Skin epidermis (tissue), 12 donors: ENCODE data around the gene TDG.

Experiments
- H3K27ac ChIP-seq, 21 experiments: fragments of 200-600 bp; sonication (generic) in 11 of 21; one replicate each; pipeline ENCODE4 v1.5.0; 2020; ENCODE audit warnings: mild to moderate bottlenecking in 3 of 21, inconsistent platforms in 2 of 21, moderate library complexity in 2 of 21
- H3K4me3 ChIP-seq, 7 experiments: fragments of 200-600 bp; sonication (generic) in 2 of 7; one replicate each; pipeline ENCODE4 v1.5.0; 2020; ENCODE audit warnings: inconsistent platforms in 2 of 7, mild to moderate bottlenecking in 2 of 7, moderate library complexity in 1 of 7

TDG gene

DNA sequence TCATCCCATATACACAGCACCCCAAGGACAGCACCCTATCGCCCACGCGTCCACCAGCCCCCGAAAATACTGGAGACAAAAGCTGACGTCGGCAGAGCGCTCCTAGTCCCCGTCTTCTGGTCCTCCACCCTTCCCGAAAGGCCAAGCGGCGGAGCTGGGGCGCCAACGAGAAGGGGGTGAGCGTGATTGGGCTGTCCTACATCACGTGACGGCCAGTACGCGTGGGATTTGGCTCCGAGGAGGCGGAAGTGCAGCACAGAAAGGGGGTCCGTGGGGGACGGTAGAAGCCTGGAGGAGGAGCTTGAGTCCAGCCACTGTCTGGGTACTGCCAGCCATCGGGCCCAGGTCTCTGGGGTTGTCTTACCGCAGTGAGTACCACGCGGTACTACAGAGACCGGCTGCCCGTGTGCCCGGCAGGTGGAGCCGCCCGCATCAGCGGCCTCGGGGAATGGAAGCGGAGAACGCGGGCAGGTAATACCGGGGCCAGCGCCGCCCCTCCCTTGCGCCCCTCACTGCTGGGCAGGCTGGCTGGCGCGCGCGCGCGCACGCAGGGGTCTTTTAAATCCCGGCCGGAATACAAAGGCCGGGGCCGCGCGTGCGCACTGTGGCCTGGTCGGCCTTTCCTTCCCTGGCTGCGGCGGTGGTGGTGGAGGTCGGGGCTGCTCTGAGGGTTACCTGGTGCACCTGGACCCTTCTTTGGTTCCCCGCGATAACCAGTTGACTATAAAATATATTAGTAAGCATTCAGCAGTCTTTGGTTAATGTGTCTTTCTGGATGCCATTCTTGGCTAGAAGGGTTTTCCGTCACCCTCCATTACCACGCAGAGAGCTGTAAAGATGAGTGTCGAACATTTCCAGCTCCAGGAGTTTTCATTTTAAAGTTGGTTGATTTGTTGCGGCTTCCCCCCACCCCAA, at the start of gene TDG:
Gene TDG, plus strand, starts transcription at position 283 of the 915 bp plus-strand sequence. Its CDS starts 166 bp downstream, at position 449.
- peak within 1 kb of the TSS; percentile 76 to 99 (median 95) for H3K27ac ChIP-seq
- peak within 1 kb of the TSS; percentile 66 to 89 (median 74) for H3K4me3 ChIP-seq

DNA sequence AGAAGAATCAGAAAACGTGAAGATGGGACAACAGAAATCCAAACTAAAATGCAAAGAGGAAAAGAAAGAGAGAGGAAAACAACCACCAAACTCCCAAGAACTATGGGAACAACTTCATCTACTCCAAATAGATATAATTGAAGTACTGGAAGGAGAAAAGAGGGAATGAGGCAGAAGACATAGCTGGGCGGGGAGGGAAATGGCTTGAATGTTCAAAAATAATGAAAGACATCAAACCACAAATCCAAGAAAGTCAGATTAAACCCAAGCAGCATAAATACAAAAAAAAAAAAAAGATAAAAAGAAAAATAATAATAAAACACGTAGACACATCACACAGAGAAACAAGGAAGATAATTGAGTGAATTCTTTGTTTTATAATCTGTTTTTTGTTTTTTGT, 47.8 kb upstream of the TDG start:
- Histone ChIP-seq H3K27ac (no peak overlapping the region), H3K4me3 (no peak overlapping the region)

DNA sequence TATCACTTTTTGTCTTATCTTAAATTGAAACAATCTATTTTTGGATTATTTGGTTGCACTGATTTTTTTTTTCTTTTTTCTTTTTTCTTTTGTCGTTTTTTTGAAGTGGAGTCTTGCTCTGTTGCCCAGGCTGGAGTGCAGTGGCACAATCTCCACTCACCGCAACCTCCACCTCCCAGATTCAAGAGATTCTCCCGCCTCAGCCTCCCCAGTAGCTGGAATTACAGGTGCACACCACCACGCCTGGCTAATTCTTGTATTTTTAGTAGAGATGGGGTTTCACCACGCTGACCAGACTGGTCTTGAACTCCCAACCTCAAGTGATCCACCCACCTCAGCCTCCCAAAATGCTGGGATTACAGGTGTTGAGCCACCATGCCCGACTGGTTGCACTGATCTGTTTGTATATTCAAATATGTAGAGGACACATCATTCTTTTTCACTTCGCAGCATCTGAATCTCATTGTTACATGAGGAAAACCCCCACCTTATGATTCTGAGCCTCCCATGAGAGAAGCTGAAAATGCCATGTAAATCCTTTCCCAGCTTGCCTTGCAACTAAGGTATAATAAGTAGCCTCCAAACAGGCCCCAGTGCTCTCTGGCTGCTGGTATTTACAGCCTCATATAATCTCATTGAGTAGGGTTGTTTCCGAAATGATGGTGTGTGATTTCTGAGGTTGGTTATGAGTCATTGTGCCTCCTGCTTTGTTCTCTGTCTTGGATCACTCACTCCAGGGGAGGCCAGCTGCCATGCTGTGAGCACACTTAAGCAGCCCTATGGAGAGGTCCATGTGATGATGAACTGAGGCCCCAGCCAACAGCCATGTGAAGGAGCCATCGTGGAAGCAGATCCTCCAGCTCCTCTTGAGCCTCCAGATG, 40.7 kb upstream of the TDG start:
- peak overlapping the region in 5 of 21 experiments; percentile 11 to 44 (median 18) for H3K27ac ChIP-seq

DNA sequence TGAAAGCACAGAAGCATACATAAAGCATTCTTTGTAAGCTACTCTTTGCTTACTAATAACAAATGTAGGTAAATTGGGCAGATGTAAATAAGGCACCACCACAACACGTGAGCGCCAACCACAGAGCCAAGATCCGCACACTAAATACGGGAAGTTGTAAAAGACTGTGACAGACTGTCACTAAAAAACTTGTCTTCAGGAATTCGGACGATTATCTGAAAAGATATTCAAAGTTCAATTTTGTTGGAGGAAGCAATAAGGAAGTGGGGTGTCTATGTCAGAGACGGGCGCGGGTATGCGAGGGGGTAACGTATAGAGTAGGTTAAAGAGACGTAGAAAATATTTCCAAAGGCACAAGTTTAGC, 37.0 kb upstream of the TDG start:
- peak overlapping the region in 20 of 21 experiments; percentile 80 to 98 (median 93) for H3K27ac ChIP-seq
- peak overlapping the region; percentile 40 to 77 (median 69) for H3K4me3 ChIP-seq

More for the DNA sequence above, 40.7 kb upstream of the TDG start:
- H3K4me3 ChIP-seq, result no peak overlapping the region

DNA sequence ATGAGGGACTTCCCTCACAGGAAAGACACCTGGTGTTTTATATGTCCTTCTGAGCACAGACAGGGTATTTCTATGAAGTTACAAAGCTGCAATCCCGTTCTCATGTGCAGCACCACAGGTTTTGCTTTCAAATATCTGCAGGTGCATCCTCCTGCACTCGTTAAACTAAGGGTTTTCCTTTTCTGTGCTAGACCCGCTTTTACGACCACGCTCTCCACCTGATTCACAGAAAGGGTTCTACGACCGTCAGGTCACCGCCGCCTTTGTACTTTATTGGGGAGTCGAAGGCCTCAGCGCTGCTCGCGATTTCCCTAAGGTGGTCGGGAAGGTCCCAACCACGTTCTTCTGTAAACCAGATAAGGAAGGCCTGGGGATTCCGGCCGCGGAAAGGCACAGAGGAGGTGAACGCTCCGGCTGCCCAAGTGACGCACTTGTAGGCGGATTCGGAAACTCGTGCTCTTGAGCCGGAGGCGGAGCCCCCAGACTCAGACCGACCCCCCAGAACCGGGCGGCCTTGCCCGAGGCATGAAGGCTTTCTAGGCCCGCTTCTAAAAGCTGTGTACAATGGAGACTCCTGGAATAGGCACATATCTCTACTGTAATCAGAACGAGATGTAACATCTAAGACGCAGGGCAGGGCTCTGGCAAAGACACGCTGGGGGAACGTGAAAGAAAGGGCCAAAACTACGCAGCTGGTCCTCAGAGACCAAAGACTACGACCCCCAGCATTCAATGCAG, 36.5 kb upstream of the TDG start:
- peak overlapping the region; percentile 64 to 98 (median 93) for H3K27ac ChIP-seq
- peak overlapping the region; percentile 40 to 77 (median 69) for H3K4me3 ChIP-seq

DNA sequence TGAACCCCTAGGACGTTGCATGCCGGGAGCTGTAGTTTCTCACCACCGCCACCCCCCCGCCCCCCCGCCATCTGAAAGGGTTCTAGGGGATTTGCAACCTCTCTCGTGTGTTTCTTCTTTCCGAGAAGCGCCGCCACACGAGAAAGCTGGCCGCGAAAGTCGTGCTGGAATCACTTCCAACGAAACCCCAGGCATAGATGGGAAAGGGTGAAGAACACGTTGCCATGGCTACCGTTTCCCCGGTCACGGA, 36.0 kb upstream of the TDG start:
- peak overlapping the region; percentile 64 to 98 (median 93) for H3K27ac ChIP-seq

DNA sequence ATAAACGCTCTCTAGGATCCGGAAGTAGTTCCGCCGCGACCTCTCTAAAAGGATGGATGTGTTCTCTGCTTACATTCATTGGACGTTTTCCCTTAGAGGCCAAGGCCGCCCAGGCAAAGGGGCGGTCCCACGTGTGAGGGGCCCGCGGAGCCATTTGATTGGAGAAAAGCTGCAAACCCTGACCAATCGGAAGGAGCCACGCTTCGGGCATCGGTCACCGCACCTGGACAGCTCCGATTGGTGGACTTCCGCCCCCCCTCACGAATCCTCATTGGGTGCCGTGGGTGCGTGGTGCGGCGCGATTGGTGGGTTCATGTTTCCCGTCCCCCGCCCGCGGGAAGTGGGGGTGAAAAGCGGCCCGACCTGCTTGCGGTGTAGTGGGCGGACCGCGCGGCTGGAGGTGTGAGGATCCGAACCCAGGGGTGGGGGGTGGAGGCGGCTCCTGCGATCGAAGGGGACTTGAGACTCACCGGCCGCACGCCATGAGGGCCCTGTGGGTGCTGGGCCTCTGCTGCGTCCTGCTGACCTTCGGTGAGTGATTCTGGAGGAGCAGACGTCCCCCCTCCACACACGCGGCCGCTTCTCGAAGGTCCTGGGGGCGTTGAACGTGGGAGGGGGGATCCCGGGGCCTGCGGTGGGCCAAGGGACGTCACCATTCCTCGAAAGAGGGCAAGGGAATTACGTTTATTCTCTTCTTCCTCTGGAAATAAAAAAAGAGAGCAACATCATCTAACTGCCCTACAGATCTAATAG, 35.5 kb upstream of the TDG start, which contains the start of gene HSP90B1:
Gene HSP90B1, plus strand, starts transcription at position 377 of the 753 bp plus-strand sequence. Its CDS starts 106 bp downstream, at position 483.
- H3K27ac ChIP-seq, result peak within 1 kb of the TSS; percentile 64 to 98 (median 94)
- peak within 1 kb of the TSS; percentile 65 to 83 (median 74) for H3K4me3 ChIP-seq

More for the DNA sequence above, 36.0 kb upstream of the TDG start:
- H3K4me3 ChIP-seq, result peak overlapping the region; percentile 40 to 77 (median 69)

DNA sequence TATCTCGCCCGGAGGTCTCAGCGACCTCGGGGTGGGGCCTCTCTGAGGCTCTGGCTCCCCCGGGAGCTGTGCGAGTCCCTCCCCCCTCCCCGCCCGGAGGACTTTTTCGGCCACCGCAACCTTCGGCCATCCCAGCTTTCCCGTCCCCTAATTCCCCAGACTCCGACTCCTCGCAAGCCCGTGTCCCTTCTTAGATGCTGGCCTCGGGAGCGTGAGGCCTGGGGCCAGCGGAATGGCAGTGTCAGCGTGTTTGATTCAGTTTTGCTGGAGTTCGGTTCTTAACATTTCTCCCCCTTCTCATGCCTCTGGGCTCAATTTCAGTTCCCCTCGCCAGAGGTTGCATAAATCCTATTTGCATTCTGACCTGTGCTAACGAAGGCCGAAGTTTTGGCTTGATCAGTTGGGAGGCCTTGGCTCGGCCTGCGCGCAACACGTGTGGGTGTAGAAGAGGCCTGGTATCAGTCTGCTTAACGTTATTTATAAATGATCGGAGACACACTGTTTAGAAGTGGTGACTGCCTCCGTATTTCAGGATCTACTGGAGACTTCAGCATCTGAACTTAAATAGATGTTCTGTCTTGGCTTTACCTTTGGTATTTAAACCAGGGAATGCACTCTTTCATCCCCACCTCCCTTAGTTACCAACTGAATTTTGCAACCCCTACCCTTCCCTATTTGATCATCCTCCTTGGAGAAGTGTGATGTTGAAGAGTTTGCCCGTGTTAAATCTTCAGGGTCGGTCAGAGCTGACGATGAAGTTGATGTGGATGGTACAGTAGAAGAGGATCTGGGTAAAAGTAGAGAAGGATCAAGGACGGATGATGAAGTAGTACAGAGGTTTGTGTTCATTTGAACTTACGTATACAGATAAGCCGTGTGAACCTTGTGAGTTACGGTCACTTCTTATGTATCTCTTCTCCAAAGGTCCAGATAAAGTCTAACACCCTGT, 34.6 kb upstream of the TDG start:
- Histone ChIP-seq H3K4me3 (peak overlapping the region; percentile 65 to 83 (median 74)), H3K27ac (peak overlapping the region; percentile 57 to 94 (median 87))

DNA sequence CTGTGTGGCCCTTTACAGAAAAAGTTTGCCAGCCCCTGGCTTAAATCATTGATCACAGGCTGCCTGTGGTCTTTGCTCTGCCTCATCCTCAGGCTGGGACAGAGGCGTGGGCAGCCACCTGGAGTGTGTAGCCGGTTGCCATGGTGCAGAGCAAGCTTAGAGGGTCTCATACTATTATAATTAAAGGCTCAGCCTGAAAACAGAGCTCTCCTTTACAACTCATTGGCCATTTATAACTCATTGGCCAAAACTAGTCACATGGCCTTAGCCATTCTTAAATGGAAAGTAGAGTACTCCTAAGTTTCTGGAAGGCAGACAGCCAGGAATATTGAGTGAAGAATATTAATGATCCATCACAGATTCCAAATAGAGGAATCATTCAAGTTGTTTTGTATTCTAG, 32.4 kb upstream of the TDG start:
- Histone ChIP-seq H3K27ac (no peak overlapping the region), H3K4me3 (no peak overlapping the region)

DNA sequence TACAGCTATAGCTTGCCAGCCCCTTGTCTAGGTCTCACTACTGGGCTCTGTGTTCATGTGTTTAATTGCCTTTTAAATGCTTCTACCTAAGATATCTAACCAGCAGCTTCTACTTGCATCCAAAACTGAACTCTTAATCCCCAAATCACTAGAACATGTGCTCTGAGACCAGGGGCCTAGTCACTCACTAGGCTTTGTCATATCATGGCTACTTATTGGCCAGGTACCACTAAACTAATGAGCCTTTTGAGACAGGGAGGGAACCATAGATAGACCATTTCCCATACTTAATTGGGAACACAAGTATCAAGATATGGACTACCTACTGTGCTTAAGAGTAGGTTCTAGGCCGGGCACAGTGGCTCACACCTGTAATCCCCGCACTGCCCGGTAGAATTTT, 29.0 kb upstream of the TDG start:
- Histone ChIP-seq H3K4me3 (no peak overlapping the region), H3K27ac (no peak overlapping the region)

DNA sequence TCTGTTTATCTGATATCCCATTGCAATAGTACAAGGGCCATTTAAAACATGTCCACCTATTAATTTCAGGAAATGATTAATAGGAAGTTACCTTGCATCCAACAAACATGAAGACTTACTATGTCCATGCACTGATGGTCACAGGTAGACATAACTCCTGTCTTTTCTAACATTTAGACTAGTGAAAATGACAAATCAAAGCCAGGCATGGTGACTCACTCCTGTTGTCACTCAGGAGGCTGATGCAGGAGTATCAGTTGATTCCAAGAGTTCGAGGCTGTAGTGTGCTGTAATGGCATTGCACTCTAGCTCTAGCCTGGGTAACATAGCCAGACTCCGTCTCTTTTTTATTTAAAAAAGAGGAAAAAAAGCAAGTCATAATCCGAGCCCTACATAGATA, 20.7 kb upstream of the TDG start:
- Histone ChIP-seq H3K4me3 (no peak overlapping the region), H3K27ac (no peak overlapping the region)

DNA sequence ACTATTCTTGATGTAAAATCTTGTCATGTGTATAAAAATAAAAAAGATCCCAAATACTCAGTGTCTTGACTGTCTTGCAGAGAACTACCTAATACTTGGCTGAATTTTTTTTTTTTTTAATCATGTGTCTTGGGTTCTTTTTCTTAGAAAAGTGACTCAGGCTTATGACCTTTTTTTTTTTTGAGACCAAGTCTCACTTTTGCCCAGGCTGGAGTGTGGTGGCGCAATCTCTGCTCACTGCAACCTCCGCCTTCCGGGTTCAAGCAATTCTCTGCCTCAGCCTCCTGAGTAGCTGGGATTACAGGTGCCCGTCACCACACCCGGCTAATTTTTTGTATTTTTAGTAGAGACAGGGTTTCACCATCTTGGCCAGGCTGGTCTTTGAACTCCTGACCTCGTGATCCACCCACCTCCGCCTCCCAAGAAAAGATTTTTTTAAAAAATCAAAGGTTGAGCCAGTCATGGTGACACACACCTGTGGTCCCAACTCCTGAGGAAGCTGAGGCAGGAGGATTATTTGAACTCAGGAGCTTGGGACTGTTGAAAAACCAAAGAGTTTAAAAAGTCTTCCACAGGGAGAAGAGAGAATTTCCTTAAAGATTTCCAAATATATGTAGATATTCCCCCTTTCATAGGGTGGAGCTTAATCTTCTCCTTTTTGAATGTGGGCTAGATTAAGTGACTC, 17.7 kb upstream of the TDG start:
- H3K27ac ChIP-seq, result no peak overlapping the region
- H3K4me3 ChIP-seq, result no peak overlapping the region

DNA sequence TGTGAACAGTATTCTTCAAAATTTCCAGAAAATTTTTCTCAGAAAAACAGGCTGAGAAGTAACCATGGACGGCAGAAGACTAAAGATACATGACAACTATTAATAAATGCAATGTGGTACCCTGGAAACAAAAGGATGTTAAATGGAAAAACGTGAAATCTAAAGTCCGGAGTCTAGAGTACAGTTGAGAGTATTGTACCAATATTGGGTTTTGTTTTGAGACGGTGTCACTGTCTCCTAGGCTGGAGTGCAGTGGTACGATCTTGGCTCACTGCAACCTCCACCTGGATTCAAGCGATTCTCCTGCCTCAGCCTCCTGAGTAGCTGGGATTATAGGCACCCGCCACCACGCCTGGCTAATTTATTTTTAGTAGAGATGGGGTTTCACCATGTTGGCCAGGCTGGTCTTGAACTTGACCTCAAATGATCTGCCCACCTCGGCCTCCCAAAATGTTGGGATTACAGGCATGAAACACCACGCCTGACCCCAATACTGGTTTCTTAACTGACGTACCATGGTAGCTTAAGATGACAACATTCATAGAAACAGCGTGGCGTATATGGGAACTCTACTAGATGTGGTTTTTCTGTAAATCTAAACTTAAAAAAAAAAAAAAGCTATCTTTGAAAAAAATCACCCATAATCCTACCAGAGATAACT, 16.8 kb upstream of the TDG start:
- no peak overlapping the region for H3K27ac ChIP-seq
- no peak overlapping the region for H3K4me3 ChIP-seq

DNA sequence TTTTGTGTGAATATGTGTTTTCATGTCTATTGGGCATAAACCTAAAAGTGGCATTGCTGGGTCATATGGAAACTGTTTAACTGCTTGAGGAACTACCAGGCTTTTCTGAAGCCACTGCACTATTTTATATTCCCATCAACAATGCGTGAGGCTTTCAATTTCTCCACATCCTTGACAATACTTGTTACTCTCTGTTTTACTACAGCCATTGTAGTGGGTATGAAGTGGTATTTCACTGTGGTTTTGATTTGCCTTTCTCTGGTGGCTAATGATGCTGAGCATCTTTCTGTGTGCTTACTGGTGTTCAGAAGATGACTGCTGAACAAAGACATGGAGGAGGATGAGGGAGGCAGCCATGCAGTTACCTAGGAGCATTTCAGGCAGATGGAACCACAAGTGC, 13.2 kb upstream of the TDG start:
- H3K27ac ChIP-seq, result no peak overlapping the region
- no peak overlapping the region for H3K4me3 ChIP-seq

DNA sequence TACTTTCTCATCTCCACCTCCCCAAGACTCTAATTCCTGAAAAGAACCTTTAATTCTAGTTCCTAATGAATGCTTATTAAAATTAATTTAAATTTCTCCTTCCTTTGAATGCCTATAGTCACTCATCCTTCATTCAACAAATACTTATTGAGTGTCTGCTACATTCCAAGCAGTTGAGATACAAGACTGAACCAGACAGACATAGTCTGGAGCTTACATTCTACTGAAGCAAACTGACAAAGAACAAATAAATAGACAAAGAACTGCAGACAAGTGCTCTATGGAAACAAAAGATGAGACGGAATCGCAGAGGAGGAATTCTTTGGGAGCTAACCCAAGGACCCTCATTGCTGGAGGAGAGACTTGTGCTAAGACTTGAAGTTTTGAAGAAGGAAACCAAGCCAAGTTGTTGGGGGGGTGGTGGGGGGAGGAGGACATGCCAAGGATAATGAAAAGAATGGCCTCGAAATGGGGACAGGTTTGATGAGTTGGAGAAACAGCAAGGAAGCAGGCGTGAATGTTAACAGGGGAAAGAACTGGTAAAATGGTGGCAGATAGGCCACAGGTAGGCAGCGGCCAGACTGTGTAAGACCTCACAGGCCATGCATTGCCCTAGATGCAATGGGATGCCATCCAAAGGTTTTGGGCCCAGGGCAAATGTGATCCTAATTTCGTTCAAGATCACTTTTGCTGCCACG, 9.7 kb upstream of the TDG start:
- peak overlapping the region; percentile 51 to 96 (median 86) for H3K27ac ChIP-seq

DNA sequence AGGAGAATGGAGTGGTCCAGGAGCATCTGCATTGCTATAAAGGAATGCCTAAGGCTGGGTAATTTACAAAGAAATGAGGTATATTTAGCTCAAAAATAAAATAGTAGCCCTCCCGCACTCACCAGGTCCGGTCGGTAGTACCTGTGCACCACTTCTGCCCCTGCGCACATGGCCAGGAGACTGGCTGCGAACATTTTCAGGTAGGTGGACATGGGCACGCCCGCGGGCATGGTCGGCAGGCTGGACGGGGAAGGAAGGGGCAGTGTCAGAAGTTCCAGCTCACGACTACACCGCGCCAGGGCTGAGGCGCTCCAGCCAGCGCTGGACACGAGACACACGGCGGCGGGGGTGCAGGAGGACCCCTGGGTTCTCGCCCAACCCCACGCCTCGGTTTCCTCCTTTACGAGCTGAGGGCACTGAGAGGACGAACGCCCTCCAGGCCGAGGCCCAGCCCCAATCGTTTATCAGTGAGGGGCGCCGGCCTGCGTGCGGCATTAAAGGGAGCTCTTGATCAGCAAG, 9.1 kb upstream of the TDG start:
- Histone ChIP-seq H3K27ac (peak overlapping the region; percentile 51 to 96 (median 86)), H3K4me3 (peak overlapping the region; percentile 69 to 93 (median 78))

More for the DNA sequence above, 9.7 kb upstream of the TDG start:
- peak overlapping the region; percentile 69 to 93 (median 78) for H3K4me3 ChIP-seq
